Measurements from ENCODE around the gene SAMD5.

The SAMD5 gene

GRCh38 chr6:147578159-147578558, 69.7 kb downstream of the SAMD5 start:
- Histone ChIP-seq H3K9ac (ENCODE audit: low read length) (no peak overlapping the region), H2AFZ (ENCODE audit: low read depth, low read length, severe bottlenecking) (no peak overlapping the region), H3K9me3 (ENCODE audit: insufficient read depth, low read length) (no peaks in the 10 kb centered on the region), H3K4me2 (ENCODE audit: low read depth, low read length, poor library complexity, severe bottlenecking) (no peak overlapping the region), H3K79me2 (ENCODE audit: insufficient read depth, low read length) (no peaks in the 10 kb centered on the region), H3K27ac (ENCODE audit: low read depth, low read length) (no peak overlapping the region), H4K20me1 (ENCODE audit: low read depth, low read length) (no peaks in the 10 kb centered on the region), H3F3A (ENCODE audit: insufficient read depth) (no peaks in the 10 kb centered on the region), H3K9me2 (replicated peaks; ENCODE audit: insufficient read depth, low read length) (0 out of 2 replicates have a peak, but pooled peaks cover 2% of the 10 kb centered on the region), H3K4me3 (ENCODE audit: insufficient read depth, low read length, poor library complexity, severe bottlenecking) (no peak overlapping the region), H3K36me3 (ENCODE audit: low read length) (no peaks in the 10 kb centered on the region), H3K27me3 (ENCODE audit: low read length) (no peaks in the 10 kb centered on the region)
- no peak for TF ChIP-seq EZH2phosphoT487 (conservative IDR thresholded peaks at IDR 0.05; ENCODE audit: low read length)

GRCh38 chr6:147578883-147579282, 70.4 kb downstream of the SAMD5 start:
- no peak overlapping the region for H3K27ac ChIP-seq (ENCODE audit: low read depth, low read length)
- no peaks in the 10 kb centered on the region for H4K20me1 ChIP-seq (ENCODE audit: low read depth, low read length)
- H3K9ac ChIP-seq (ENCODE audit: low read length), result no peak overlapping the region
- H3F3A ChIP-seq (ENCODE audit: insufficient read depth), result no peaks in the 10 kb centered on the region
- no peaks in the 10 kb centered on the region for H3K9me3 ChIP-seq (ENCODE audit: insufficient read depth, low read length)
- H3K79me2 ChIP-seq (ENCODE audit: insufficient read depth, low read length), result no peaks in the 10 kb centered on the region
- no peaks in the 10 kb centered on the region for H3K27me3 ChIP-seq (ENCODE audit: low read length)
- TF ChIP-seq EZH2phosphoT487 (conservative IDR thresholded peaks at IDR 0.05; ENCODE audit: low read length) (no peak), CTCF (IDR thresholded peaks at IDR 0.05; ENCODE audit: insufficient read depth, low read length, poor library complexity, severe bottlenecking) (no peak)
- no peak overlapping the region for H3K4me3 ChIP-seq (ENCODE audit: insufficient read depth, low read length, poor library complexity, severe bottlenecking)
- H2AFZ ChIP-seq (ENCODE audit: low read depth, low read length, severe bottlenecking), result no peak overlapping the region
- no peak overlapping the region for H3K4me2 ChIP-seq (ENCODE audit: low read depth, low read length, poor library complexity, severe bottlenecking)
- H3K36me3 ChIP-seq (ENCODE audit: low read length), result no peaks in the 10 kb centered on the region
- H3K9me2 ChIP-seq (replicated peaks; ENCODE audit: insufficient read depth, low read length), result 0 out of 2 replicates have a peak, but pooled peaks cover 2% of the 10 kb centered on the region

GRCh38 chr6:147579667-147580066, 71.2 kb downstream of the SAMD5 start:
- no peaks in the 10 kb centered on the region for H3K9me3 ChIP-seq (ENCODE audit: insufficient read depth, low read length)
- no peaks in the 10 kb centered on the region for H3K36me3 ChIP-seq (ENCODE audit: low read length)
- H3K4me3 ChIP-seq (ENCODE audit: insufficient read depth, low read length, poor library complexity, severe bottlenecking), result no peak overlapping the region
- TF ChIP-seq CTCF (IDR thresholded peaks at IDR 0.05; ENCODE audit: insufficient read depth, low read length, poor library complexity, severe bottlenecking) (no peak), EZH2phosphoT487 (conservative IDR thresholded peaks at IDR 0.05; ENCODE audit: low read length) (no peak)
- H4K20me1 ChIP-seq (ENCODE audit: low read depth, low read length), result no peaks in the 10 kb centered on the region
- H2AFZ ChIP-seq (ENCODE audit: low read depth, low read length, severe bottlenecking), result no peak overlapping the region
- H3K79me2 ChIP-seq (ENCODE audit: insufficient read depth, low read length), result no peaks in the 10 kb centered on the region
- no peak overlapping the region for H3K4me2 ChIP-seq (ENCODE audit: low read depth, low read length, poor library complexity, severe bottlenecking)
- no peaks in the 10 kb centered on the region for H3K27me3 ChIP-seq (ENCODE audit: low read length)
- H3K9ac ChIP-seq (ENCODE audit: low read length), result no peak overlapping the region
- 0 out of 2 replicates have a peak, but pooled peaks cover 2% of the 10 kb centered on the region for H3K9me2 ChIP-seq (replicated peaks; ENCODE audit: insufficient read depth, low read length)
- no peak overlapping the region for H3K27ac ChIP-seq (ENCODE audit: low read depth, low read length)
- H3F3A ChIP-seq (ENCODE audit: insufficient read depth), result no peaks in the 10 kb centered on the region

- H3K4me2 ChIP-seq (ENCODE audit: low read depth, low read length, poor library complexity, severe bottlenecking), result no peak overlapping the region
- H3F3A ChIP-seq (ENCODE audit: insufficient read depth), result no peaks in the 10 kb centered on the region
- H3K36me3 ChIP-seq (ENCODE audit: low read length), result no peaks in the 10 kb centered on the region
- H3K9ac ChIP-seq (ENCODE audit: low read length), result no peak overlapping the region
- no peaks in the 10 kb centered on the region for H3K27me3 ChIP-seq (ENCODE audit: low read length)
- TF ChIP-seq CTCF (IDR thresholded peaks at IDR 0.05; ENCODE audit: insufficient read depth, low read length, poor library complexity, severe bottlenecking), result no peak
- no peak for TF ChIP-seq EZH2phosphoT487 (conservative IDR thresholded peaks at IDR 0.05; ENCODE audit: low read length)
- no peak overlapping the region for H3K4me3 ChIP-seq (ENCODE audit: insufficient read depth, low read length, poor library complexity, severe bottlenecking)
- no peak overlapping the region for H2AFZ ChIP-seq (ENCODE audit: low read depth, low read length, severe bottlenecking)
- 0 out of 2 replicates have a peak, but pooled peaks cover 2% of the 10 kb centered on the region for H3K9me2 ChIP-seq (replicated peaks; ENCODE audit: insufficient read depth, low read length)
- no peaks in the 10 kb centered on the region for H4K20me1 ChIP-seq (ENCODE audit: low read depth, low read length)
- no peaks in the 10 kb centered on the region for H3K79me2 ChIP-seq (ENCODE audit: insufficient read depth, low read length)
- H3K27ac ChIP-seq (ENCODE audit: low read depth, low read length), result no peak overlapping the region
- no peaks in the 10 kb centered on the region for H3K9me3 ChIP-seq (ENCODE audit: insufficient read depth, low read length)
Measured at GRCh38 chr6:147582991-147583390, 74.5 kb downstream of the SAMD5 start.
